ENCODE results near the gene MS4A8.

Gene MS4A8

GRCh38 chr11:60765355-60765754, 65.9 kb downstream of the MS4A8 start:
- TF ChIP-seq CTCF (IDR thresholded peaks at IDR 0.05): no peak
- H3K27me3 ChIP-seq (ENCODE audit: control insufficient read depth, insufficient read depth, low read length): no peaks in the 10 kb centered on the region
- H3K4me2 ChIP-seq (ENCODE audit: low read length): no peak overlapping the region

More at GRCh38 chr11:60765355-60765754, 65.9 kb downstream of the MS4A8 start:
- no peak overlapping the region for H3K27ac ChIP-seq
- H3K36me3 ChIP-seq (ENCODE audit: control insufficient read depth, insufficient read depth, low read length): no peaks in the 10 kb centered on the region
- no peaks in the 10 kb centered on the region for H3K79me2 ChIP-seq
- H3K9me3 ChIP-seq (ENCODE audit: control insufficient read depth, low read length): no peaks in the 10 kb centered on the region
- no peak overlapping the region for H3K9ac ChIP-seq
- no peaks in the 10 kb centered on the region for H3K4me1 ChIP-seq
- H2AFZ ChIP-seq: no peak overlapping the region
- H3K4me3 ChIP-seq (ENCODE audit: low read depth, low read length): no peak overlapping the region
